MM.1S (cell line): Measurements from ENCODE around the gene DNAH8.

Experiments used
- DNase-seq: peaks from one replicate; pipeline ENCODE4 v3.0.0-alpha.2; 2015
- H2AFZ ChIP-seq: fragments of 300-600 bp; sonication (generic); 2 replicates; pipeline ENCODE4 v1.6.0; 2016; ENCODE audit warnings: antibody characterized with exemption, low read length
- H3F3A ChIP-seq: fragments of 300-600 bp; sonication (generic); 2 replicates; pipeline ENCODE4 v1.6.1; 2016; ENCODE audit warnings: mild to moderate bottlenecking, antibody characterized with exemption, low read length, moderate library complexity, mixed read lengths; ENCODE audit not compliant: insufficient read depth
- H3K27ac ChIP-seq: fragments of 300-600 bp; sonication (generic); 2 replicates; pipeline ENCODE4 v1.5.1; 2016; ENCODE audit warnings: mild to moderate bottlenecking, low read length
- H3K27me3 ChIP-seq: fragments of 300-600 bp; sonication (generic); replicated peaks from 2 replicates; pipeline ENCODE4 v1.6.0; 2016; ENCODE audit warnings: low read length; ENCODE audit not compliant: insufficient read depth
- H3K36me3 ChIP-seq: fragments of 300-600 bp; sonication (generic); replicated peaks from 2 replicates; pipeline ENCODE4 v1.6.1; 2016; ENCODE audit warnings: mild to moderate bottlenecking, low read length, mixed read lengths; ENCODE audit not compliant: insufficient read depth
- H3K4me1 ChIP-seq: fragments of 300-600 bp; sonication (generic); 2 replicates; pipeline ENCODE4 v1.6.1; 2016; ENCODE audit warnings: low read length, mixed read lengths
- H3K4me2 ChIP-seq: fragments of 300-600 bp; sonication (generic); 2 replicates; pipeline ENCODE4 v1.6.0; 2016; ENCODE audit warnings: low read depth, low read length
- H3K4me3 ChIP-seq: fragments of 300-600 bp; sonication (generic); 2 replicates; pipeline ENCODE4 v1.5.1; 2016; ENCODE audit warnings: low read length, mixed read lengths
- H3K79me2 ChIP-seq: fragments of 300-600 bp; sonication (generic); 2 replicates; pipeline ENCODE4 v1.6.1; 2016; ENCODE audit warnings: mixed run types, low read length, mixed read lengths
- H3K9ac ChIP-seq: fragments of 300-600 bp; sonication (generic); 2 replicates; pipeline ENCODE4 v1.6.1; 2016; ENCODE audit warnings: low read length, mixed read lengths
- H3K9me2 ChIP-seq: fragments of 300-600 bp; sonication (generic); replicated peaks from 2 replicates; pipeline ENCODE4 v1.6.1; 2016; ENCODE audit warnings: mild to moderate bottlenecking, low read length, mixed read lengths; ENCODE audit not compliant: insufficient read depth
- H3K9me3 ChIP-seq: fragments of 300-600 bp; sonication (generic); replicated peaks from 2 replicates; pipeline ENCODE4 v1.6.1; 2016; ENCODE audit warnings: mild to moderate bottlenecking, low read length, mixed read lengths; ENCODE audit not compliant: insufficient read depth
- H4K20me1 ChIP-seq: fragments of 300-600 bp; sonication (generic); 2 replicates; pipeline ENCODE4 v1.6.1; 2016; ENCODE audit warnings: mild to moderate bottlenecking, low read length, moderate library complexity, mixed read lengths; ENCODE audit not compliant: insufficient read depth
- EZH2 ChIP-seq: fragments of 300-600 bp; sonication (generic); optimal IDR thresholded peaks from 2 replicates; pipeline ENCODE3; 2017; ENCODE audit warnings: low read depth, mild to moderate bottlenecking, antibody characterized with exemption, low read length, mixed read lengths
- EZH2phosphoT487 ChIP-seq: fragments of 300-600 bp; sonication (generic); IDR thresholded peaks from 2 replicates; pipeline ENCODE4 v1.6.1; 2018; ENCODE audit warnings: antibody characterized with exemption, low read length
- TF ChIP-seq, protein P1 (sequence below): fragments of 300-600 bp; sonication (generic); IDR thresholded peaks from 2 replicates; pipeline ENCODE4 v1.5.1; 2016; ENCODE audit warnings: antibody characterized with exemption, low read length, mixed read lengths

The DNAH8 gene

GRCh38 chr6:38782616-38783015, 67.5 kb downstream of the DNAH8 start:
- no peak for TF ChIP-seq EZH2
- H3K9me3 ChIP-seq, result no peaks in the 10 kb centered on the region
- peaks cover 8% of the 10 kb centered on the region for H3K4me1 ChIP-seq
- H3K9ac ChIP-seq, result no peak overlapping the region
- H3K79me2 ChIP-seq, result no peaks in the 10 kb centered on the region
- no peak overlapping the region for H3K27ac ChIP-seq
- no peak overlapping the region for H3K4me3 ChIP-seq
- no peaks in the 10 kb centered on the region for H3K36me3 ChIP-seq
- H3F3A ChIP-seq, result no peaks in the 10 kb centered on the region
- H2AFZ ChIP-seq, result no peak overlapping the region
- H3K27me3 ChIP-seq, result no peaks in the 10 kb centered on the region
- no peak overlapping the region for H3K4me2 ChIP-seq
- no peaks in the 10 kb centered on the region for H4K20me1 ChIP-seq
- H3K9me2 ChIP-seq, result no peaks in the 10 kb centered on the region
- DNase-seq, result no peak

GRCh38 chr6:38783443-38784228, 68.5 kb downstream of the DNAH8 start:
- Histone ChIP-seq H2AFZ (no peak overlapping the region), H3K4me1 (peaks cover 8% of the 10 kb centered on the region), H3F3A (no peaks in the 10 kb centered on the region), H3K4me3 (no peak overlapping the region), H4K20me1 (no peaks in the 10 kb centered on the region), H3K27me3 (no peaks in the 10 kb centered on the region), H3K27ac (no peak overlapping the region), H3K9me2 (no peaks in the 10 kb centered on the region), H3K9me3 (no peaks in the 10 kb centered on the region), H3K79me2 (no peaks in the 10 kb centered on the region), H3K9ac (no peak overlapping the region), H3K4me2 (no peak overlapping the region), H3K36me3 (no peaks in the 10 kb centered on the region)
- no peak for DNase-seq
- TF ChIP-seq EZH2, result no peak
- TF ChIP-seq, protein P1, sequence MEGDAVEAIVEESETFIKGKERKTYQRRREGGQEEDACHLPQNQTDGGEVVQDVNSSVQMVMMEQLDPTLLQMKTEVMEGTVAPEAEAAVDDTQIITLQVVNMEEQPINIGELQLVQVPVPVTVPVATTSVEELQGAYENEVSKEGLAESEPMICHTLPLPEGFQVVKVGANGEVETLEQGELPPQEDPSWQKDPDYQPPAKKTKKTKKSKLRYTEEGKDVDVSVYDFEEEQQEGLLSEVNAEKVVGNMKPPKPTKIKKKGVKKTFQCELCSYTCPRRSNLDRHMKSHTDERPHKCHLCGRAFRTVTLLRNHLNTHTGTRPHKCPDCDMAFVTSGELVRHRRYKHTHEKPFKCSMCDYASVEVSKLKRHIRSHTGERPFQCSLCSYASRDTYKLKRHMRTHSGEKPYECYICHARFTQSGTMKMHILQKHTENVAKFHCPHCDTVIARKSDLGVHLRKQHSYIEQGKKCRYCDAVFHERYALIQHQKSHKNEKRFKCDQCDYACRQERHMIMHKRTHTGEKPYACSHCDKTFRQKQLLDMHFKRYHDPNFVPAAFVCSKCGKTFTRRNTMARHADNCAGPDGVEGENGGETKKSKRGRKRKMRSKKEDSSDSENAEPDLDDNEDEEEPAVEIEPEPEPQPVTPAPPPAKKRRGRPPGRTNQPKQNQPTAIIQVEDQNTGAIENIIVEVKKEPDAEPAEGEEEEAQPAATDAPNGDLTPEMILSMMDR, result no peak
- TF ChIP-seq EZH2phosphoT487, result no peak

DNA sequence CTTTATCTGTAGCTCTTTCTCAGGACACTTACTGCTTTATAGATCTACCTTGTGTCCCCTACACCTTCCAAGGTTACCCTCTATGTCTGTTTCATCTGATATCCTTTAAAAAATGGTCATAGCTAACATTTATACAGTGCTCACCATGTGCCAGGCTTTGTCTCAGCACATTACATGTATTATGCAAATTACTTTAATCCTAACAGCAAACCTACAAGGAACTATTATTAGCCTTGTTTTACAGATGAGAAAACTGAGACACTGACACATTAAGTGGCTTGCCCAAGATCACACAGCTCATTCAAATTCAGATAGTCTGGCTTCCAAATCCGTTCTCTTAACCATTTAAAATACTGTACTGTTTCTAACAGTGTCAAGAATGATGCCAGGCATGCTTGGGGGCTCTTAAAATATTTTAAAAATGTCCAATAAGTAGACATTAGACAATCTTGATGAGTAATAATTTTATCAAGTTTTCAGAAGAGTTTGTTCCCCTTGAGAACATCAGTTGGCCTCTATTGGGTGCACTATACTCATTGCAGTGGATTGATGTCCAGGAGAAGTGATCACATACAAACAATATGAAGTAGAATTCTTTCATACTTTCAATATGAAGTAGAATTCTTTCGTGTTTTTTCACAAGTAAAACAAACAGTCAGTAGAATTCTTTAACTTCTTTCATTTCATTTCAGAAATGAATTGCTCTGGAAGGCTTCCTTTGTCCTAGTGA, 69.6 kb downstream of the DNAH8 start:
- Histone ChIP-seq H3K36me3 (no peaks in the 10 kb centered on the region), H4K20me1 (no peaks in the 10 kb centered on the region), H3K9me3 (no peaks in the 10 kb centered on the region), H3K9me2 (no peaks in the 10 kb centered on the region), H3F3A (no peaks in the 10 kb centered on the region), H3K79me2 (no peaks in the 10 kb centered on the region), H3K27ac (no peak overlapping the region), H3K4me3 (no peak overlapping the region), H3K9ac (no peak overlapping the region), H3K4me1 (peaks cover 8% of the 10 kb centered on the region), H3K4me2 (peak overlapping the region; percentile 6; the same call in 1 of the 2 replicates), H2AFZ (no peak overlapping the region), H3K27me3 (no peaks in the 10 kb centered on the region)
- DNase-seq, result peak; percentile 14
- TF ChIP-seq EZH2phosphoT487 (no peak), EZH2 (no peak)
- TF ChIP-seq, protein P1, result no peak

- TF ChIP-seq EZH2, result no peak
- TF ChIP-seq, protein P1, result no peak
- TF ChIP-seq EZH2phosphoT487, result no peak
- no peak overlapping the region for H2AFZ ChIP-seq
- no peak overlapping the region for H3K4me2 ChIP-seq
- H3K27ac ChIP-seq, result no peak overlapping the region
- H3K4me1 ChIP-seq, result peaks cover 8% of the 10 kb centered on the region
- no peaks in the 10 kb centered on the region for H3K9me3 ChIP-seq
- no peaks in the 10 kb centered on the region for H3F3A ChIP-seq
- H3K4me3 ChIP-seq, result no peak overlapping the region
- H3K27me3 ChIP-seq, result no peaks in the 10 kb centered on the region
- H3K36me3 ChIP-seq, result no peaks in the 10 kb centered on the region
- H3K9ac ChIP-seq, result no peak overlapping the region
- no peaks in the 10 kb centered on the region for H3K9me2 ChIP-seq
- H4K20me1 ChIP-seq, result no peaks in the 10 kb centered on the region
- no peaks in the 10 kb centered on the region for H3K79me2 ChIP-seq
- no peak for DNase-seq
Observed at GRCh38 chr6:38786486-38786885, 71.4 kb downstream of the DNAH8 start.
